PC-3 (cell line): Measurements from ENCODE around the gene CIAO2A. TPM values are rescaled to one million over a fixed set of nuclear protein-coding genes. Genes with fewer than 3 reads are reported as not detected.

Source experiments
- ATAC-seq: fragments of 200-7000 bp; cut with Tn5 transposase; 2 replicates; pipeline ENCODE4 v1.9.1; 2020; ENCODE audit warnings: mild to moderate bottlenecking, moderate library complexity
- BruUV-seq: library from RNA; stranded (reverse); fragments of 400-500 nt; replicated peaks from 2 replicates; lab custom pipeline; 2021; lab: Mats Ljungman, UMichigan
- CTCF ChIA-PET: fragments of 300-600 bp; sonication (Branson Sonifier 250); formaldehyde crosslinking; loops from one replicate; lab custom pipeline; 2022; ENCODE audit warnings: antibody characterized with exemption; lab: Charles Lee
- POLR2A ChIA-PET: fragments of 300-600 bp; sonication (Branson Sonifier 250); formaldehyde crosslinking; loops from one replicate; lab custom pipeline; 2022; ENCODE audit warnings: antibody characterized with exemption; ENCODE audit not compliant: unreplicated experiment; lab: Charles Lee
- DNase-seq: peaks from one replicate; pipeline ENCODE4 v3.0.0-alpha.2; 2015
- H2AFZ ChIP-seq: fragments of 300-600 bp; sonication (generic); 2 replicates; pipeline ENCODE4 v1.6.0; 2016; ENCODE audit warnings: antibody characterized with exemption, low read length
- H3F3A ChIP-seq: fragments of 300-600 bp; sonication (generic); one replicate; pipeline ENCODE4 v1.6.0; 2017; ENCODE audit warnings: antibody characterized with exemption, low read length, control low read depth, mild to moderate bottlenecking; ENCODE audit not compliant: unreplicated experiment
- H3K27ac ChIP-seq: fragments of 300-600 bp; sonication (generic); 2 replicates; pipeline ENCODE4 v1.5.1; 2016; ENCODE audit warnings: mild to moderate bottlenecking, low read length
- H3K27me3 ChIP-seq: fragments of 300-600 bp; sonication (generic); 2 replicates; pipeline ENCODE4 v1.6.1; 2016; ENCODE audit warnings: low read length, mixed read lengths
- H3K36me3 ChIP-seq: fragments of 300-600 bp; sonication (generic); 2 replicates; pipeline ENCODE4 v1.6.1; 2016; ENCODE audit warnings: low read depth, mixed run types, low read length, mixed read lengths
- H3K4me1 ChIP-seq: fragments of 300-600 bp; sonication (generic); 2 replicates; pipeline ENCODE4 v1.5.1; 2016; ENCODE audit warnings: low read length; ENCODE audit not compliant: insufficient read depth
- H3K4me2 ChIP-seq: fragments of 300-600 bp; sonication (generic); 2 replicates; pipeline ENCODE4 v1.6.0; 2016; ENCODE audit warnings: low read length
- H3K4me3 ChIP-seq: fragments of 300-600 bp; sonication (generic); 2 replicates; pipeline ENCODE4 v1.5.1; 2016; ENCODE audit warnings: mild to moderate bottlenecking, low read length, mixed read lengths
- H3K79me2 ChIP-seq: fragments of 300-600 bp; sonication (generic); 2 replicates; pipeline ENCODE4 v1.6.1; 2017; ENCODE audit warnings: low read length, mixed read lengths
- H3K9ac ChIP-seq: fragments of 300-600 bp; sonication (generic); 2 replicates; pipeline ENCODE4 v1.6.0; 2016; ENCODE audit warnings: mild to moderate bottlenecking, low read length
- H3K9me2 ChIP-seq: fragments of 300-600 bp; sonication (generic); replicated peaks from 2 replicates; pipeline ENCODE4 v1.6.1; 2016; ENCODE audit warnings: mixed run types, low read length, mixed read lengths
- H3K9me3 ChIP-seq: fragments of 300-600 bp; sonication (generic); 2 replicates; pipeline ENCODE4 v1.6.1; 2016; ENCODE audit warnings: low read length, mixed read lengths
- H4K20me1 ChIP-seq: fragments of 300-600 bp; sonication (generic); 2 replicates; pipeline ENCODE4 v1.6.1; 2016; ENCODE audit warnings: low read length, mixed read lengths
- EZH2 ChIP-seq: fragments of 300-600 bp; sonication (generic); IDR thresholded peaks from one replicate; pipeline ENCODE4 v1.6.1; 2017; ENCODE audit warnings: antibody characterized with exemption, mild to moderate bottlenecking, low read length; ENCODE audit not compliant: unreplicated experiment
- EZH2phosphoT487 ChIP-seq: fragments of 300-600 bp; sonication (generic); IDR thresholded peaks from 2 replicates; pipeline ENCODE4 v1.6.1; 2018; ENCODE audit warnings: mild to moderate bottlenecking, antibody characterized with exemption, low read length, borderline replicate concordance
- intact Hi-C: fragments of 100-400 bp; cut with micrococcal nuclease; formaldehyde crosslinking; loops from 2 replicates; pipeline ENCODE4 v1.9.0; 2023
- total RNA-seq: library from RNA; depleted of rRNA; stranded (reverse); fragments of >200 nt; gene quantifications from 2 replicates; pipeline ENCODE4 v1.2.3, GENCODE V29; 2014
- TF ChIP-seq, protein P1 (sequence below): fragments of 300-600 bp; sonication (generic); conservative IDR thresholded peaks from 2 replicates; pipeline ENCODE4 v1.5.1; 2017; ENCODE audit warnings: antibody characterized with exemption, low read depth, mild to moderate bottlenecking, low read length

Gene CIAO2A
- total RNA-seq, 1 experiment from 2014 or later, result 92.4 TPM

DNA sequence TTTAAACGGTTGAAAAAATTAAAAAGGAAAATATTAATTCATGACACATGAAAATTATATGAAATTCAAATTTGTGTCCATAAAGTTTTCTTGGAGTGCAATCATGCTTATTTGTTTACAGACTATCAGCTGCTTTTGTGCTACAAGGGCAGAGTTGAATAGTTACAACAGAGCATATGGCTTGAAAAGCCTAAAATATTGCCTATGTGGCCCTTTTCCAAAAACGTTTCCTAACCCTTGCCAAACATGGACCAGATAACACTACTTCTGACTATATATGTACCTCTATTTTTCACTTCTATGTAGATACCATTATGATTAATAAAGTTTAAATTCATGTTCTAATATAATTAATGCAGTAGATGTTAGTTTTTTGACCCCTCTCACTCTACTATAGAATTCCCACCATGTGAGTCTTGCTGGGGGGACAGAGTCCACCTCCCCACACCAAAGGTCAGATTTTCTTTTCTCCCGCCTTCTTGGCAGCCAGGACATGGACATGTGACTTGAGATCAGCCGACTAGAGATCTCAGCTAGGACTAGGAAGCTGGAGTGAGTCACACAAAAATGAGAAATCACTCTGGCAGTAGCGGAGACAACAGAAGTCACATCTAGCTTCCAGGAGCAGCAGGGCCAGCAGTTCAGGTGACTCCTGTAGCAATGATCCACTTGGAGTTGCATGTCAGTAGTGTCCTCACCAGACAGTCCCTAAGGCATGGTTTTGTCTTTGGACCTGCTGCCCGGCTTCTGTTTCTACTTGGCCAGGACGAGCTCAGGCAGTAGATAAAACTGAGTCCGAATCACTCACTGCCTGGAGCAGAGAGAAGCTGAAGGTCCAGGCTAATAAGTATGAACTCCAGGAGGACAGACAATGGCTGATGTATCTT, 22.4 kb downstream of the CIAO2A start:
- H4K20me1 ChIP-seq, result no peaks in the 10 kb centered on the region
- peaks cover 41% of the 10 kb centered on the region for H3K4me1 ChIP-seq
- BruUV-seq, result no TSS peak
- no peaks in the 10 kb centered on the region for H3K79me2 ChIP-seq
- peak overlapping the region; percentile 78 for H3K27ac ChIP-seq
- H3K36me3 ChIP-seq, result no peaks in the 10 kb centered on the region
- ATAC-seq (peak; percentile 69), DNase-seq (peak; percentile 75)
- H3K9me2 ChIP-seq, result no peaks in the 10 kb centered on the region
- TF ChIP-seq EZH2, result no peak
- TF ChIP-seq, protein P1, sequence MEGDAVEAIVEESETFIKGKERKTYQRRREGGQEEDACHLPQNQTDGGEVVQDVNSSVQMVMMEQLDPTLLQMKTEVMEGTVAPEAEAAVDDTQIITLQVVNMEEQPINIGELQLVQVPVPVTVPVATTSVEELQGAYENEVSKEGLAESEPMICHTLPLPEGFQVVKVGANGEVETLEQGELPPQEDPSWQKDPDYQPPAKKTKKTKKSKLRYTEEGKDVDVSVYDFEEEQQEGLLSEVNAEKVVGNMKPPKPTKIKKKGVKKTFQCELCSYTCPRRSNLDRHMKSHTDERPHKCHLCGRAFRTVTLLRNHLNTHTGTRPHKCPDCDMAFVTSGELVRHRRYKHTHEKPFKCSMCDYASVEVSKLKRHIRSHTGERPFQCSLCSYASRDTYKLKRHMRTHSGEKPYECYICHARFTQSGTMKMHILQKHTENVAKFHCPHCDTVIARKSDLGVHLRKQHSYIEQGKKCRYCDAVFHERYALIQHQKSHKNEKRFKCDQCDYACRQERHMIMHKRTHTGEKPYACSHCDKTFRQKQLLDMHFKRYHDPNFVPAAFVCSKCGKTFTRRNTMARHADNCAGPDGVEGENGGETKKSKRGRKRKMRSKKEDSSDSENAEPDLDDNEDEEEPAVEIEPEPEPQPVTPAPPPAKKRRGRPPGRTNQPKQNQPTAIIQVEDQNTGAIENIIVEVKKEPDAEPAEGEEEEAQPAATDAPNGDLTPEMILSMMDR, result no peak
- TF ChIP-seq EZH2phosphoT487, result no peak
- no peak overlapping the region for H3K4me3 ChIP-seq
- peak overlapping the region; percentile 61; the same call in 1 of the 2 replicates for H3K4me2 ChIP-seq
- ChIA-PET CTCF (interaction anchor here (0.9 to 1.1 kb wide), 3 partner anchors 319 to 471 kb away, joined by 3 to 4 read pairs (median 3); no protein-coding TSS in a partner anchor), POLR2A (interaction anchor here (0.6 kb wide), 2 partner anchors 252 to 575 kb away, joined by 3 to 5 read pairs; no protein-coding TSS in a partner anchor)
- H2AFZ ChIP-seq, result no peak overlapping the region
- H3F3A ChIP-seq, result peaks cover 8% of the 10 kb centered on the region
- no peaks in the 10 kb centered on the region for H3K9me3 ChIP-seq
- no peaks in the 10 kb centered on the region for H3K27me3 ChIP-seq
- H3K9ac ChIP-seq, result no peak overlapping the region; the same call in 1 of the 2 replicates
- intact Hi-C loops, result no loop called here

- Histone ChIP-seq H3K9me2 (no peaks in the 10 kb centered on the region), H3K79me2 (no peaks in the 10 kb centered on the region), H3K4me2 (no peak overlapping the region), H3K4me1 (peaks cover 41% of the 10 kb centered on the region), H3K36me3 (no peaks in the 10 kb centered on the region), H3K9me3 (no peaks in the 10 kb centered on the region), H3F3A (peaks cover 8% of the 10 kb centered on the region), H3K9ac (no peak overlapping the region), H3K27ac (no peak overlapping the region), H4K20me1 (no peaks in the 10 kb centered on the region), H2AFZ (no peak overlapping the region), H3K4me3 (no peak overlapping the region), H3K27me3 (no peaks in the 10 kb centered on the region)
- ChIA-PET CTCF (no interaction called here), POLR2A (no interaction called here)
- intact Hi-C loops, result no loop called here
- no peak for ATAC-seq
- no TSS peak for BruUV-seq
- DNase-seq, result no peak
- TF ChIP-seq, protein P1, result no peak
- TF ChIP-seq EZH2 (no peak), EZH2phosphoT487 (no peak)
Observed at GRCh38 chr15:64070106-64070505, 23.5 kb downstream of the CIAO2A start.
